HG03196 (cell line): Measurements from ENCODE around the gene FBXL16.

Source experiments
- ATAC-seq: cut with Tn5 transposase; IDR thresholded peaks from one replicate; pipeline ENCODE4 v1.9.1; 2021; ENCODE audit not compliant: unreplicated experiment

The FBXL16 gene

GRCh38 chr16:735982-736453 is 30.4 kb upstream of the FBXL16 start:
- ATAC-seq: no peak

DNA sequence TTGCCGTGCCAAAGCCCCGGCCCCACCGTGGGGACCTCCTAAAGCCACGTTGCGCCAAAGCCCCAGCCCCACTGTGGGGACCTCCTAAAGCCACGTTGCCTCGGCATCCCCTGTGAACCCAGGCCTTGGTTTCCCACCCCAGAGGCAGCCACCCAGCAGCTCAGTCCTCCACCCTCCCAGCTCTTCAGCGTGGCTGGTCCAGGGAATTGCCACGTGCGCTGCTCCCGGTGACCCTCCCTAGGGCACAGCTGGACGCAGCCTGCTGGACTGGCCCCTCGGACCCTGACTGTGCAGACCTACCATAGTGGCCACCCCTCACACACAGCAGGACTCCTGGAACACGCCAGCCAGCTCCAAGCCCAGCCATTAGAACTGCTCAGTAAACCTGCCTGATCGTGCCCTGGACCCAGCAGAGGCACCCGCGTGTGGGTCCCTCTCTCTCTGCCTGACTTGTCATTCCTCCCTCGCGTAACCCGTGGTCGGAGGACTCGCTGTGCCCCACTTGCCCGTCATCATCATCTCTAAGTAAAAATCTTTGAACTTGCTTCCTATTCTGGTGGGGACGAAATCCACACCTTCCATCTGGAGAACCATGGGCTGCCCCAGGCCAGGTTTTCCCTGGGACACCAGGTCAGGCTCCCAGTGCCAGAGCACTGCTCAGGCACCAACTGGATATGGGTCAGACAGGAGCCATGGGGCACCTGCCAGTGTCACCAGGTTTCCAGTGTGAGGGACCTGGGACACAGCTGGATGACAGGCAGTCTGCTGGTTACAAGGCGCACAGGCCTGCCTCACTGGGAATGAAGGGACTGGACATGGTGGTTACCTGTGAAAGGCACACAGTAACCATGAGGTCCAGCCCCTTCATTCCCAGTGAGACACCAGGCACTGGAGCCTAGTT is 29.6 kb upstream of the FBXL16 start:
- no peak for ATAC-seq

DNA sequence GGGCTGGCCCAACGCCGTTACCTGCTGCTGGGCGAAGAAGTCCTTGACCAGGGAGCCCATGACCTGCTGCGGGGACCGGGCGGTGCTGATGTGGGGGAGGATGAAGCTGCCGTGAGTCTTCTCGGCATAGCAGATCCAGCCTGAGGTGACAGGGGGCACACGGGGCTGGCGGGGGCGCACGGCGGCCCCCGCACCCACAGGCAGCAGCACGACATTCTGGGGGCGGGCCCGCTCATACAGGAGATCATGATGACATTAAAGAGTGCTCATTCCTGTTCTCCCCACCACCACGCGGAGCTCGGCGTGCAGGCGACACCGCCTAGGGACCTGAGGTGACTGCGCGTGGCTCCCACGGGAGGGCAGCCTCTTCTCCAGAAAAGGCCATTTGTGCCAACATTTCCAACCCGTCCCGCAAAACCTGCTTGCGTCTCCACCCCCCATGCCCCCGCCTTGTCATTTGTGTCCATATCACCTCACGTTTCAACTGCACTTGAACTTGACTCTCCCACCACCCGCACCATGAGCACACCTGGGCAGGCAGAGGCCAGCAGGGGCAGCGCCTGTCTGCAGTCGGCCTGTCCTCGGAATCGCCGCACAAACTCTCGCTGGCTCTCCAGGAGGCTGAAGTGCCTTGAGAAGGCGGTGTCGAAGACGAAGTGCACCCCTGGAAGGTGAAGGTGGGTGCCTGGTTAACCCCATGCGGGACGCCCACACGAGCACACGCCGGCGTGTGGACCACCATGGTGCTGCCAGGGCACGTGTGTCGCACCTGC is 28.8 kb upstream of the FBXL16 start:
- no peak for ATAC-seq

- no peak for ATAC-seq
Measured at GRCh38 chr16:733382-734207, 28.0 kb upstream of the FBXL16 start.

DNA sequence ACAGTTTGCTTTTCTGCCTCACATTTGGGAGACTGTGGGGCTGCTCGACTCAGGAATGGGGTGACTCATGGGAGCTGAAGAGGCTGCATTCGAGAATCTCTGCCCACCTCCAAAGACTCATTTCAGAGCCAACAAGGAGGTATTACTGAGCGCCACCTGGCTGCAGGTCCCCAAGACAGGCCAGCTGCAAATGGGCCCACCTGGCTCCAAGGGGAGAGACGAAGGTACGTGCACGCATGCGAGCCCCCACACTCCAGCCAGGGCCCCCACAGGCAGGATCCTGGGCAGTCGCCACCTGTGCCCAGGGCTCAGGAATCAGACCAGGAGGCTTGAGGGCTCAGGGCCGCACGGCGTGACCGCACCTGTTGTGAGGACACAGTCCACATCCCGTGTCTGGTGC is 27.3 kb upstream of the FBXL16 start:
- no peak for ATAC-seq

- no peak for ATAC-seq
Measured at GRCh38 chr16:732332-732731, 26.7 kb upstream of the FBXL16 start.

DNA sequence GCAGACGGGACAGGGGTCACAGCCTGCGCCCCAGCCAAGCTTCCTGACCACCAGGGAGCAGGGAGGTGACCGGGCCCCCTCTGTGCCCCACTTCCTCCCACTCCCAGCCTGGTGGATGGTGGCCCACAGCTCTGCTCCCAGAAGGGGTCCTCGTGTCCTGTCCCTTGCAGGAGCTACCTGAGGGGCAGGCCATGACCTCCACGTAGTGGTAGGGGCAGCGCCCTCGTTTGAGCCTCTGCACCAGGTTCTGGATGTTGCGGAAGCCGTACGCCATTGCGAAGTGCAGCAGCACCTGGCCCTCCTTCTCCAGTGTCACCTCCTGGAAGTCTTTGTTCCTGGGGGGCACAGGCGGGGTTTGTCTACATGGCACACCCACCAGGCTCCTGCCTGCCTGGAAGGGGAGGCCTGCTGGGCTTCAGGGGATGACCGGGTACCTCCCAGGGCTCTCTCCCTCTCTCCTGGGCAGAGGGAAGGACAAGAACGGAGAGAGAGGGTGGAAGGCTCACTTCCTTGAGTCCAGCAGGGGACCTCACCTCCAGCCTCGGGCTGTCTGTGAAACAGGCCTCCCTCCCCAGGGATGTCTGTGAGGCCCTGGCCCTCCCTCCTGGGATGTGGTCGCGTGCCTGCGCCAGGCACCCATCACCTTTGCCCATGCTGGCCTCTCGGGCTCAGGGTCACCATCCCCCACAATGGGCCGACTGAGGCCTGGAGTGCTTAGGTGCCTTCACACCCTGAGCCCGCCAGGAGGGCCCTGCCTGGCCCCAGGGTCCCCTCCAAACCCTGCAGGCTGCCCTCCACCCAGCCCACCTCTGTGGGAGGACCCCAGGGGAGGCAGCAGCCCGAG is 25.3 kb upstream of the FBXL16 start:
- no peak for ATAC-seq

DNA sequence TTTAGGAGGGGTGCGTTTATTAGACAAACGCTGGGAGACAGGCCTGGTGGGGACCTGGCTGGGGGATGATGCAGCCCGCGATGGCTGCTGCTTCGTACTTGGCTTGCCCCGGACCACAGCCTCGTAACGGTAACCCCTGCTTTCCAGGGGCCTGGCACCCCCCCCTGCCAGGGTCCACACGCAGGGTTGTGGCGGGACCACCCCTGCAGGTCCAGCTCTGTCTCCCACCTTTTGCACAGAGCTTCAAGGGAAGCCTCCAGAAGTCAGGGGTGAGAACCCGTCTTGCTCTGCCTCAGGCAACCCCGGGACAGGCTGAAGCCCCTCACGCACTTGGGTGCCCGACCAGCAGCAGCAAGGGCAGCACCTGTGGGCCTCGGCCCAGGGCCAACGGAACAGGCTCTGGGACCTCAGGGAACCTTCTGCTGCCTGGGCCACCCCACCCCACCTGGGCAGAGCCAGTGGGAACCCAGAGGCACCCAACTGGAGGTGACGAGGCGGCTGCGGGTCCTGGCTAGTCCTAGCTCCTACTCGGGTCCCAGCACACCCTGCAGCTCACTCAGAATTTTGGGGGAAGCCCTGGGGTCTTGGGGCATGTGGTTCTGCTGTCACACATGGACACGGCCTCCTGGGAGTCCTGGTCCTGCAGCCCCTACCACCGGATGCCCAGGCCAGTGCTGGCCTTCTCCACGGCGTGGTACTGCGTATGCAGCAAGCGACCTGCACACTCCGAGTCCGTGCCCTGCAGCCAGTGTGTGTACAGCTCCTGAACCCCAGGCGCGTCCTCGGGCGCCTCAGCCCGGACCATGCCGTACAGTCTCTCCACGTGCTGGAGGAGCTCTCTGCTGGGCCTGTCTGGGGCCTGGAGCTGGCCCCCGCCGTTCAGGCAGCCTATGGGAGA is 24.4 kb upstream of the FBXL16 start:
- ATAC-seq: no peak

DNA sequence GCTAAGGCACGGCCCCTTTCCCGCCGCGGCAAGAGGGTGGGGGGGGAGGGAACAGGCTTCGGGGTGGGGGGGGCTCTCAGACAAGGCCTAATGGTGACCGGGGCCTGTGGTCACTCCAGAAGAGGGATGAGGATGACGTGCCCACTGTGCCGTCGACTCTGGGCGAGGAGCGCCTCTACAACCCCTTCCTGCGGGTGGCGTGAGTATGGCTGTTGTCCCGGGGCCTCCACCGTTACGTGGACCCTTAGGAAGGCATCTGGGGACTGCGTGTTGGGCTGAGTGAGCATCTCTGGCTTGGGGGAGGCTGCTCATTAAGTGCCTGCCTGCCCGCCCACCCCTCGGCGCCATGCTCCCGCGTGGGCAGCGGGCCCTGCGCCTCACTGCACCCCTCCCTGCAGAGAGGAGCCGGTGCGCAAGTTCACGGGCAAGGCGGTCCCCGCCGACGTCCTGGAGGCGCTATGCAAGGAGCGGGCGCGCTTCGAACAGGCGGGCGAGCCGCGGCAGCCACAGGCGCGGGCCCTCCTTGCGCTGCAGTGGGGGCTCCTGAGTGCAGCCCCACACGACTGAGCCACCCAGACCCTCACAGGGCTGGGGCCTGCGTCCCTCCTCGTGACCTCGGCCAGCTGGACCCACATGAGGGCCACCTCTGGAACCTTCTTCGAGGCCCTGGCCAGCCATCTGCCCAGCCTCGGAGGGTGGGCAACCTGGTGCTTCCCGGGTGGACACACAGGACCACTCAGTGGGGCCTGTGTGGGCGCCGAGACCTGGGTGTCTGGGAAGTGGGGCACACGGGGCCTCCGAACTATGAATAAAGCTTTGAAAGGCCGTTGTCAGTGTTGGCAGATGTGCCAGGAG is 23.5 kb upstream of the FBXL16 start:
- no peak for ATAC-seq

- ATAC-seq: no peak
Measured at GRCh38 chr16:728131-728889, 22.7 kb upstream of the FBXL16 start.

DNA sequence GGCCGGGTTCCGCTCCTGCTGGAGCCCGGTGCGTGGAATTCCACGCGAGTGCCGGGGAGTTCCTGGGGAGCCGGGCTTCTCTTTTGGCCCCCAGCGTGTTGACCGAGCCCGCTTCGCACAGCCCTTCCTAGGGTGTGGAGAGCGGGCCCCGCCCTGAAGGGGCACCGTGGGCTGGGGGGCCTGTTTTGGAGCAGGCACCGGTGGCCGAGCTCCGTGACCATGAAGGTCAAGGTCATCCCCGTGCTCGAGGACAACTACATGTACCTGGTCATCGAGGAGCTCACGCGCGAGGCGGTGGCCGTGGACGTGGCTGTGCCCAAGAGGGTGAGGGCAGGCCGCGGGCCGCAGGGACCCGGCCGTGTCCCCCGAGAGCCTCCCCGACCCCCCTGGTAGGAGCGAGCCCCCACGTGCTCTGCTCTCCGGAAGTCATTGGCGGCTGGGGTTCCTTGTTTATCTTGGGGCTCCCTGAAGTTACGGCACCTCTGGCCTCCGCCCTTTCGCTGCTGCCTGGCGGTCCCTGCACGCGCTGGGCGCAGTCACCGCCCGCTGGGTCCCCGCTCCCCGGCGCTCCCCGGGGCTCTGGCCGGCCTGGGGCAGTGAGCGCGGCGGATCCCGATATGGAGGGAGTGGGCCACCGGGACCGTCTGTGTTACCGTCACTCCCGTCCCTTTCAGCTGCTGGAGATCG is 21.8 kb upstream of the FBXL16 start:
- no peak for ATAC-seq

GRCh38 chr16:726438-727290 is 21.1 kb upstream of the FBXL16 start, which contains the start of the genes CCDC78 and HAGHL:
CCDC78 (minus strand) TSS chr16:726443; CDS start chr16:726367, 76 bp downstream.
HAGHL (plus strand) TSS chr16:727106; CDS start chr16:727510, 404 bp downstream.
- ATAC-seq: no peak

DNA sequence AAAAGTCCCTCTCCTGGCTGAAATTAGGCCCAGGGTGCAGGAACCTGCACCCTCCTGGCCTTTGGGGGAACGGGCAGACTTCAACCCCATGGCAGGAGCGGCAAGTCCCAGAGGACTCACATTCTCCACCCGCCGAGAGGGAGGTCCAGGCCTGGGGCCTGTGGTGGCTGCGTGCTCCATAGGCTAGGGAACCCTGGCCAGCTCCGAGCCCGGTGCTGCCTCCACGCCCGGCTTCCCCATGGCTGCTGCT is 20.5 kb upstream of the FBXL16 start:
- ATAC-seq: no peak

DNA sequence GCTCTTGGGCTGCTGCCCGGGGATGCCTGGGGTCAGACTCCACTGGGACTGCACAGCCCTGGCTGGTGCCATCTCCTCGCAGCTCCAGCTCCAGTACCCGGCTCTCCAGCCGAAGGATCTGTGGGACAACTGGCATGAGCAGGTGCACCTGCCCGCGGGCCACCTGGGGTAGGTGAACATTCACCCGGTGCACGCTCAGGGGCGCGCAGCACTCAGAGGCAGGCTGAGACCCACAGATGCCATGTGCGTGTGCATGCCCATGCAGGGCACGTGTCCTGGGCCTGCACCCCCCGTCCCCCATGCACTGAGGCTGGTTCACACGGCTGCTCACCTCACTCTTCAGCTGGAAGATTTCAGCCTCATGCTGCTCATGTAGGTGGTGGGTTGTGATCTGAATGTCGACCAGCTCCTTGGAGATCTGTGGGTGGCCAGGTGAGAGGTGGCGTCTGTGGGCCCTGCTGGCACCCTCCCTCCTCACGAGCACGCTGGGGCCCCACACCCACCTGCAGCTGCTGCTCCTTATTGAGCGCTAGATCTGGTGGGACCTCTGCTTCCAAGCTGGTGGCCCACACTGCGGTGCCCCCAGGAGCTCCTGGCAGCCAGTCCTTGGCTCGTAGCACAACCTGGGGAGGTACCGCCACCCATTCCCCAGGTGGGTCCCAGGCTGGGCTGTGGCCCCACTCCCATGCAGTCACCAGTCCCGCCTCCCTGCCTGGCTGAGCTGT is 20.0 kb upstream of the FBXL16 start:
- ATAC-seq: no peak

GRCh38 chr16:725041-725376 is 19.4 kb upstream of the FBXL16 start:
- no peak for ATAC-seq
